GM19351 (cell line): ENCODE measurements around the gene MYOD1.

Experiments
- ATAC-seq: cut with Tn5 transposase; IDR thresholded peaks from one replicate; pipeline ENCODE4 v1.9.1; 2021; ENCODE audit warnings: mild to moderate bottlenecking, moderate library complexity; ENCODE audit not compliant: unreplicated experiment

Gene MYOD1

GRCh38 chr11:17748044-17748443 is 28.7 kb downstream of the MYOD1 start:
- ATAC-seq = no peak

GRCh38 chr11:17748761-17749721 is 29.7 kb downstream of the MYOD1 start:
- ATAC-seq = no peak

- no peak for ATAC-seq
Observed at GRCh38 chr11:17750013-17750800, 30.8 kb downstream of the MYOD1 start.

GRCh38 chr11:17750801-17751165 is 31.4 kb downstream of the MYOD1 start:
- ATAC-seq = no peak

GRCh38 chr11:17751558-17751957 is 32.2 kb downstream of the MYOD1 start:
- no peak for ATAC-seq

- no peak for ATAC-seq
Observed at GRCh38 chr11:17752144-17752543, 32.8 kb downstream of the MYOD1 start.

- ATAC-seq = no peak
Observed at GRCh38 chr11:17753153-17753552, 33.8 kb downstream of the MYOD1 start.

- no peak for ATAC-seq
Observed at GRCh38 chr11:17753641-17754040, 34.3 kb downstream of the MYOD1 start.

- no peak for ATAC-seq
Observed at GRCh38 chr11:17755891-17756290, 36.5 kb downstream of the MYOD1 start.

- peak; percentile 63 for ATAC-seq
Observed at GRCh38 chr11:17760102-17761029, 41.0 kb downstream of the MYOD1 start.

GRCh38 chr11:17762309-17762974 is 43.1 kb downstream of the MYOD1 start:
- ATAC-seq = peak; percentile 88

- no peak for ATAC-seq
Observed at GRCh38 chr11:17763244-17763643, 43.9 kb downstream of the MYOD1 start.

GRCh38 chr11:17763703-17764102 is 44.3 kb downstream of the MYOD1 start:
- ATAC-seq = no peak

- ATAC-seq = no peak
Observed at GRCh38 chr11:17764446-17765218, 45.3 kb downstream of the MYOD1 start.

- no peak for ATAC-seq
Observed at GRCh38 chr11:17765356-17766072, 46.1 kb downstream of the MYOD1 start.

- no peak for ATAC-seq
Observed at GRCh38 chr11:17766073-17766359, 46.6 kb downstream of the MYOD1 start.

- ATAC-seq = no peak
Observed at GRCh38 chr11:17766590-17766989, 47.2 kb downstream of the MYOD1 start.

GRCh38 chr11:17767301-17767885 is 48.0 kb downstream of the MYOD1 start:
- no peak for ATAC-seq

GRCh38 chr11:17767914-17768313 is 48.5 kb downstream of the MYOD1 start:
- no peak for ATAC-seq
